SK-N-SH (cell line): ENCODE measurements around the gene MAPK4. TPM values are rescaled to one million over a fixed set of nuclear protein-coding genes. Genes with fewer than 3 reads are reported as not detected.

Source experiments
- CTCF ChIA-PET: fragments of 300-600, 350-600 bp; formaldehyde crosslinking; extraction: SDS; loops from one replicate; lab custom pipeline; 2021; lab: Yijun Ruan, JAX
- POLR2A ChIA-PET: fragments of 350-600 bp; sonication (Branson Sonifier 250); formaldehyde crosslinking; extraction: SDS; loops from one replicate; lab custom pipeline; 2020; ENCODE audit warnings: antibody characterized with exemption, inconsistent platforms; lab: Yijun Ruan, JAX
- DNase-seq: peaks from one replicate; pipeline ENCODE4 v3.0.0; 2012
- H2AFZ ChIP-seq: fragments of 200-600 bp; sonication (generic); 2 replicates; pipeline ENCODE4 v1.8.1; 2016; ENCODE audit warnings: antibody characterized with exemption, mild to moderate bottlenecking, low read depth
- H3F3A ChIP-seq: fragments of 200-600 bp; sonication (generic); replicated peaks from 2 replicates; pipeline ENCODE3; 2016; ENCODE audit warnings: antibody characterized with exemption, mild to moderate bottlenecking; ENCODE audit not compliant: insufficient read depth
- H3K27ac ChIP-seq, 2 experiments: fragments of 200-500 bp in 1 of 2; fragments of 200-600 bp in 1 of 2; sonication (Bioruptor generic) in 1 of 2; sonication (generic), shearing (Covaris generic) in 1 of 2; 2 replicates each; pipeline versions ENCODE4 v1.5.1 to v1.6.1; 2014 to 2016; ENCODE audit warnings: low read depth in 2 of 2, inconsistent platforms in 1 of 2, low read length in 1 of 2, mild to moderate bottlenecking in 1 of 2, mixed read lengths in 1 of 2
- H3K27me3 ChIP-seq: fragments of 200-600 bp; sonication (generic), shearing (Covaris generic); 2 replicates; pipeline ENCODE4 v1.6.1; 2016; ENCODE audit warnings: mixed run types; ENCODE audit not compliant: insufficient read depth
- H3K36me3 ChIP-seq, 2 experiments: fragments of 200-500 bp in 1 of 2; fragments of 200-600 bp in 1 of 2; sonication (Bioruptor generic) in 1 of 2; sonication (generic) in 1 of 2; replicated peaks in 1 of 2; 2 replicates each; pipeline versions ENCODE3 to v1.5.1; 2014 to 2016; ENCODE audit warnings: low read length in 1 of 2, mild to moderate bottlenecking in 1 of 2; ENCODE audit not compliant: insufficient read depth in 2 of 2, control insufficient read depth in 1 of 2
- H3K4me1 ChIP-seq, 2 experiments: fragments of 200-500 bp in 1 of 2; fragments of 200-600 bp in 1 of 2; sonication (Bioruptor generic) in 1 of 2; sonication (generic), shearing (Covaris generic) in 1 of 2; 2 replicates each; pipeline versions ENCODE4 v1.5.1 to v1.6.1; 2014 to 2016; ENCODE audit warnings: low read depth in 1 of 2, low read length in 1 of 2, mixed run types in 1 of 2; ENCODE audit not compliant: insufficient read depth in 2 of 2, control insufficient read depth in 1 of 2
- H3K4me2 ChIP-seq: fragments of 200-600 bp; sonication (generic), shearing (Covaris generic); 2 replicates; pipeline ENCODE4 v1.6.1; 2017; ENCODE audit warnings: mixed run types
- H3K4me3 ChIP-seq, 2 experiments: fragments of 200-500 bp in 1 of 2; fragments of 200-600 bp in 1 of 2; sonication (Bioruptor generic) in 1 of 2; sonication (generic), shearing (Covaris generic) in 1 of 2; 2 replicates each; pipeline versions ENCODE4 v1.5.1 to v1.8.1; 2014 to 2016; ENCODE audit warnings: low read depth in 2 of 2, inconsistent platforms in 1 of 2, low read length in 1 of 2, mild to moderate bottlenecking in 1 of 2, mixed read lengths in 1 of 2, moderate library complexity in 1 of 2
- H3K79me2 ChIP-seq: fragments of 200-600 bp; sonication (generic); 2 replicates; pipeline ENCODE4 v1.8.1; 2017; ENCODE audit warnings: mild to moderate bottlenecking; ENCODE audit not compliant: insufficient read depth
- H3K9ac ChIP-seq: fragments of 200-600 bp; sonication (generic); 2 replicates; pipeline ENCODE4 v1.6.1; 2017; ENCODE audit warnings: mixed run types
- H3K9me2 ChIP-seq: fragments of 200-600 bp; sonication (generic); 2 replicates; pipeline ENCODE4 v1.6.1; 2017; ENCODE audit warnings: mixed run types
- H3K9me3 ChIP-seq: fragments of 200-600 bp; sonication (generic); 2 replicates; pipeline ENCODE4 v1.6.1; 2017; ENCODE audit warnings: mixed run types, mild to moderate bottlenecking, moderate library complexity
- H4K20me1 ChIP-seq: fragments of 200-600 bp; sonication (generic); 2 replicates; pipeline ENCODE4 v1.6.1; 2017; ENCODE audit warnings: mild to moderate bottlenecking, mixed run types; ENCODE audit not compliant: insufficient read depth
- CHD2 ChIP-seq: fragments of 150-350 bp; IDR thresholded peaks from 2 replicates; pipeline ENCODE4 v1.6.1; 2018; ENCODE audit warnings: low read length; ENCODE audit not compliant: partially characterized antibody
- CTCF ChIP-seq: fragments of 200-600 bp; sonication (generic); IDR thresholded peaks from 2 replicates; pipeline ENCODE4 v1.6.1; 2017; ENCODE audit warnings: antibody characterized with exemption, mild to moderate bottlenecking, moderate library complexity
- EZH2phosphoT487 ChIP-seq: fragments of 200-600 bp; sonication (generic); IDR thresholded peaks from 2 replicates; pipeline ENCODE4 v1.6.1; 2017; ENCODE audit warnings: low read depth, mixed run types, mild to moderate bottlenecking, antibody characterized with exemption, moderate library complexity, borderline replicate concordance
- GABPA ChIP-seq: IDR thresholded peaks from 2 replicates; pipeline ENCODE4 v1.4.0; 2012; ENCODE audit warnings: low read depth, mild to moderate bottlenecking
- IRF3 ChIP-seq: fragments of 150-350 bp; IDR thresholded peaks from 2 replicates; pipeline ENCODE4 v1.6.1; 2016; ENCODE audit warnings: mild to moderate bottlenecking, low read depth, low read length
- MAX ChIP-seq: IDR thresholded peaks from 2 replicates; pipeline ENCODE4 v1.4.0; 2012; ENCODE audit warnings: low read depth
- NFIC ChIP-seq: IDR thresholded peaks from 2 replicates; pipeline ENCODE4 v1.4.0; 2012; ENCODE audit warnings: borderline replicate concordance
- NRF1 ChIP-seq: IDR thresholded peaks from 2 replicates; pipeline ENCODE4 v1.6.1; 2012; ENCODE audit warnings: low read depth, mild to moderate bottlenecking, low read length
- PBX3 ChIP-seq: IDR thresholded peaks from 2 replicates; pipeline ENCODE4; 2012
- POLR2AphosphoS5 ChIP-seq: IDR thresholded peaks from 2 replicates; pipeline ENCODE4 v1.6.1; 2012; ENCODE audit warnings: low read depth, low read length
- RFX5 ChIP-seq: IDR thresholded peaks from 2 replicates; pipeline ENCODE4 v1.6.1; 2012; ENCODE audit warnings: mild to moderate bottlenecking, improper control_type of control experiment, low read length
- RXRA ChIP-seq: IDR thresholded peaks from 2 replicates; pipeline ENCODE4 v1.4.0; 2012; ENCODE audit warnings: low read depth, mild to moderate bottlenecking, borderline replicate concordance
- TCF12 ChIP-seq: IDR thresholded peaks from 2 replicates; pipeline ENCODE4 v1.4.0; 2012
- TEAD4 ChIP-seq: IDR thresholded peaks from 2 replicates; pipeline ENCODE4 v1.4.0; 2012; ENCODE audit warnings: mild to moderate bottlenecking, borderline replicate concordance; ENCODE audit not compliant: insufficient read depth
- USF2 ChIP-seq: fragments of 150-350 bp; IDR thresholded peaks from 2 replicates; pipeline ENCODE4 v1.6.1; 2017; ENCODE audit warnings: antibody characterized with exemption, low read length, low read depth, borderline replicate concordance
- YY1 ChIP-seq: IDR thresholded peaks from 2 replicates; pipeline ENCODE4 v1.4.0; 2012; ENCODE audit warnings: low read depth, mild to moderate bottlenecking
- WGBS: methylation state at CpG from one replicate; pipeline ENCODE4 v1.1.6; 2017; ENCODE audit warnings: low lambda C conversion rate; 5-methylcytosine and 5-hydroxymethylcytosine counted together
- polyA plus RNA-seq, 3 experiments: library from polyadenylated mRNA; depleted of rRNA; stranded (reverse); fragments of >200 nt; gene quantifications; 2 replicates each; pipeline ENCODE4 v1.2.3, GENCODE V29; 2012

Gene MAPK4
- polyA plus RNA-seq, 1 of the 3 experiments (the other 2 are of a cell fraction) = 0.02 TPM

- Histone ChIP-seq H3K9me3 (no peaks in the 10 kb centered on the region), H3K27me3 (no peaks in the 10 kb centered on the region), H3K79me2 (no peaks in the 10 kb centered on the region), H3K9ac (no peak overlapping the region), H3F3A (no peaks in the 10 kb centered on the region), H3K9me2 (no peaks in the 10 kb centered on the region), H4K20me1 (no peaks in the 10 kb centered on the region), H3K4me1 (no peaks in the 10 kb centered on the region), H3K36me3 (no peaks in the 10 kb centered on the region), H3K4me2 (no peak overlapping the region), H2AFZ (no peak overlapping the region), H3K4me3 (no peak overlapping the region), H3K27ac (no peak overlapping the region)
- ChIA-PET POLR2A (no interaction called here), CTCF (interaction anchor here (0.9 to 1.4 kb wide), 2 partner anchors 9 to 17 kb away, joined by 3 to 4 read pairs; no protein-coding TSS in a partner anchor)
- no peak for DNase-seq
- no peak for TF ChIP-seq IRF3
- WGBS = 32% methylated on average over 6 of the region's 6 CpGs
These were observed 18.1 kb downstream of the MAPK4 start for GRCh38 chr18:50578030-50578429.

- no peaks in the 10 kb centered on the region for H4K20me1 ChIP-seq
- no peak overlapping the region for H3K27ac ChIP-seq
- no peaks in the 10 kb centered on the region for H3K9me2 ChIP-seq
- TF ChIP-seq TEAD4 (no peak), RFX5 (no peak), RXRA (no peak), GABPA (no peak), YY1 (no peak), NFIC (no peak)
- 8% methylated on average over 3 of the region's 3 CpGs for WGBS
- H3K4me1 ChIP-seq = no peaks in the 10 kb centered on the region
- H2AFZ ChIP-seq = no peak overlapping the region
- H3K4me2 ChIP-seq = no peak overlapping the region
- no peaks in the 10 kb centered on the region for H3K79me2 ChIP-seq
- no peak overlapping the region for H3K4me3 ChIP-seq
- no peaks in the 10 kb centered on the region for H3K27me3 ChIP-seq
- no peaks in the 10 kb centered on the region for H3K36me3 ChIP-seq
- H3F3A ChIP-seq = no peaks in the 10 kb centered on the region
- no peaks in the 10 kb centered on the region for H3K9me3 ChIP-seq
- CTCF ChIA-PET = no interaction called here
- DNase-seq = no peak
- H3K9ac ChIP-seq = no peak overlapping the region
- POLR2A ChIA-PET = no interaction called here
These were observed 18.8 kb downstream of the MAPK4 start for GRCh38 chr18:50578651-50579050.

GRCh38 chr18:50579061-50579774 lies 19.3 kb downstream of the MAPK4 start:
- Histone ChIP-seq H3K79me2 (no peaks in the 10 kb centered on the region), H3F3A (no peaks in the 10 kb centered on the region), H3K4me2 (no peak overlapping the region), H3K9ac (no peak overlapping the region), H2AFZ (no peak overlapping the region), H3K27ac (no peak overlapping the region), H3K4me1 (no peaks in the 10 kb centered on the region), H3K27me3 (no peaks in the 10 kb centered on the region), H3K9me2 (no peaks in the 10 kb centered on the region), H3K36me3 (no peaks in the 10 kb centered on the region), H3K4me3 (no peak overlapping the region), H3K9me3 (no peaks in the 10 kb centered on the region), H4K20me1 (no peaks in the 10 kb centered on the region)
- POLR2A ChIA-PET = no interaction called here
- CTCF ChIA-PET = no interaction called here
- DNase-seq = no peak
- WGBS = 10% methylated on average over 3 of the region's 3 CpGs
- TF ChIP-seq TCF12 (no peak), MAX (no peak), CTCF (no peak), YY1 (no peak), POLR2AphosphoS5 (no peak), CHD2 (no peak), EZH2phosphoT487 (no peak), USF2 (no peak), NRF1 (no peak), RXRA (no peak), TEAD4 (no peak), PBX3 (no peak), NFIC (no peak)
